Measurements from ENCODE around the gene ADO. TPM values are rescaled to one million over a fixed set of nuclear protein-coding genes. Genes with fewer than 3 reads are reported as not detected.

The ADO gene
- total RNA-seq, 4 donors from 2014 or later: 10.0 to 16.0 (median 13.8) TPM

DNA sequence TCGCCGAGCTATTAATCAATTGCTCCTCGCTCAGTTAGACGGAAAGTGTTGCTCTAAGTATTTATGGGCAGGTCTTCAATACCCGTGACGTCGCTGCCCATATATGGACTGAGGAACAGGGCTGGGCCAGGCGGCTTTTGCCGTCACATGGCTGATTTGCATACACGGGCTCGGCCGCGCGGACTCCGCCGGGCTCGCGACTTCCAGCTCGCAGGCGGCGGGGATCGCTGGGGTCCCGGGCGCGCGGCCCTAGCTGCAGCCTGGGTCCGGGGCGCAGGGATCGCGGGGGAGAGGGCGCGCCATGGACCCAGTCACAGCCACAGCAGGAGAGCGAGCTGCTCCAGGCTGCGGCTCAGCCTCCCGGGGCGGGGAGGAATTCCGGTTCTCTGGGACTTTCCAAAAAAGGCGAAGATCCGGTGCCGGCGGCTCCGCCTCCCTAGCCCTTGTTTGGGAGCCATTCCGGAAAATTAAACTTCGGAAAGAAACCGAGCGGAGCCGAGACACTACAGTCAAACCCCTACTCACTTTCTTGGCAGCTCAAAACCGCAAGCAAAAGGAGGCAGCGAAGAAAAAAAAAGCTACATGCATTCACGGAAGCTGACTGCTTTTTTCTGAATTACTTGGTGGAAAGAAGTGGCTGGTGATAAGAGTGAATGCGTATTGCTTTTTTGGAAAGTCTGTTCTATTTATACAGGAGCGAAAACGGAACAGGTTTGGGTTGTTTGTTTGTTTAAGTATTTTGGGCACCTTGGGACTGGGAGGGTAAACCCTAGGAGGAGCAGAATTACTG is 12.0 kb downstream of the ADO start, which contains the start of gene EGR2:
TSS of gene EGR2 (minus strand) at position 36 of the 790 bp plus-strand sequence. CDS start 337 bp downstream, outside the sequence.
- H3K4me3 ChIP-seq: peak within 1 kb of the TSS; percentile 62 to 95 (median 68)
- H3K27ac ChIP-seq: peak within 1 kb of the TSS; percentile 79 to 93 (median 84)
- no peaks in the 10 kb centered on the region for H3K36me3 ChIP-seq
- no peaks in the 10 kb centered on the region for H3K9me3 ChIP-seq
- WGBS, 2 donors: 0% methylated on average over 19 to 22 of the region's 53 CpGs
- intact Hi-C loops (cut with DNase I): loop anchor here (10.0 kb wide), 1 partner anchor 202 kb away; no protein-coding TSS in a partner anchor
- H3K4me1 ChIP-seq: peaks cover 21 to 46% (median 31%) of the 10 kb centered on the region in 3 donors
- DNase-seq: peak; percentile 83
- peaks cover 0 to 68% (median 8%) of the 10 kb centered on the region in 4 donors for H3K27me3 ChIP-seq
- TF ChIP-seq, protein P1, sequence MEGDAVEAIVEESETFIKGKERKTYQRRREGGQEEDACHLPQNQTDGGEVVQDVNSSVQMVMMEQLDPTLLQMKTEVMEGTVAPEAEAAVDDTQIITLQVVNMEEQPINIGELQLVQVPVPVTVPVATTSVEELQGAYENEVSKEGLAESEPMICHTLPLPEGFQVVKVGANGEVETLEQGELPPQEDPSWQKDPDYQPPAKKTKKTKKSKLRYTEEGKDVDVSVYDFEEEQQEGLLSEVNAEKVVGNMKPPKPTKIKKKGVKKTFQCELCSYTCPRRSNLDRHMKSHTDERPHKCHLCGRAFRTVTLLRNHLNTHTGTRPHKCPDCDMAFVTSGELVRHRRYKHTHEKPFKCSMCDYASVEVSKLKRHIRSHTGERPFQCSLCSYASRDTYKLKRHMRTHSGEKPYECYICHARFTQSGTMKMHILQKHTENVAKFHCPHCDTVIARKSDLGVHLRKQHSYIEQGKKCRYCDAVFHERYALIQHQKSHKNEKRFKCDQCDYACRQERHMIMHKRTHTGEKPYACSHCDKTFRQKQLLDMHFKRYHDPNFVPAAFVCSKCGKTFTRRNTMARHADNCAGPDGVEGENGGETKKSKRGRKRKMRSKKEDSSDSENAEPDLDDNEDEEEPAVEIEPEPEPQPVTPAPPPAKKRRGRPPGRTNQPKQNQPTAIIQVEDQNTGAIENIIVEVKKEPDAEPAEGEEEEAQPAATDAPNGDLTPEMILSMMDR (IDR thresholded peaks at IDR 0.05): peak in 1 of 6 experiments; percentile 14
- TF ChIP-seq POLR2A (IDR thresholded peaks at IDR 0.05): peak in 2 of 4 donors; percentile 1 to 27

GRCh38 chr10:62817121-62817765 is 12.7 kb downstream of the ADO start:
- Histone ChIP-seq H3K4me1 (peaks cover 21 to 46% (median 31%) of the 10 kb centered on the region in 3 donors), H3K27ac (peak overlapping the region; percentile 79 to 93 (median 84)), H3K9me3 (no peaks in the 10 kb centered on the region), H3K4me3 (peak overlapping the region; percentile 62 to 95 (median 68)), H3K27me3 (peaks cover 0 to 69% (median 8%) of the 10 kb centered on the region in 4 donors), H3K36me3 (no peaks in the 10 kb centered on the region)
- peak; percentile 6 for DNase-seq
- WGBS, 2 donors: 0 to 1% methylated on average over 14 to 37 of the region's 49 CpGs
- TF ChIP-seq POLR2A (IDR thresholded peaks at IDR 0.05): no peak
- TF ChIP-seq, protein P1 (IDR thresholded peaks at IDR 0.05): no peak
- intact Hi-C loops (cut with DNase I): loop anchor here (10.0 kb wide), 1 partner anchor 202 kb away; no protein-coding TSS in a partner anchor

GRCh38 chr10:62817766-62818425 is 13.4 kb downstream of the ADO start:
- Histone ChIP-seq H3K4me1 (peaks cover 21 to 46% (median 31%) of the 10 kb centered on the region in 3 donors), H3K27me3 (peaks cover 0 to 68% (median 8%) of the 10 kb centered on the region in 4 donors), H3K9me3 (no peaks in the 10 kb centered on the region), H3K36me3 (no peaks in the 10 kb centered on the region), H3K27ac (peak overlapping the region; percentile 79 to 93 (median 84)), H3K4me3 (peak overlapping the region; percentile 62 to 95 (median 68))
- DNase-seq: no peak
- intact Hi-C loops (cut with DNase I): loop anchor here (10.0 kb wide), 1 partner anchor 203 kb away; no protein-coding TSS in a partner anchor
- WGBS, 2 donors: 0 to 2% methylated on average over 7 to 10 of the region's 51 CpGs
- TF ChIP-seq, protein P1 (IDR thresholded peaks at IDR 0.05): peak; percentile 62 to 89 (median 81)
- no peak for TF ChIP-seq POLR2A (IDR thresholded peaks at IDR 0.05)

DNA sequence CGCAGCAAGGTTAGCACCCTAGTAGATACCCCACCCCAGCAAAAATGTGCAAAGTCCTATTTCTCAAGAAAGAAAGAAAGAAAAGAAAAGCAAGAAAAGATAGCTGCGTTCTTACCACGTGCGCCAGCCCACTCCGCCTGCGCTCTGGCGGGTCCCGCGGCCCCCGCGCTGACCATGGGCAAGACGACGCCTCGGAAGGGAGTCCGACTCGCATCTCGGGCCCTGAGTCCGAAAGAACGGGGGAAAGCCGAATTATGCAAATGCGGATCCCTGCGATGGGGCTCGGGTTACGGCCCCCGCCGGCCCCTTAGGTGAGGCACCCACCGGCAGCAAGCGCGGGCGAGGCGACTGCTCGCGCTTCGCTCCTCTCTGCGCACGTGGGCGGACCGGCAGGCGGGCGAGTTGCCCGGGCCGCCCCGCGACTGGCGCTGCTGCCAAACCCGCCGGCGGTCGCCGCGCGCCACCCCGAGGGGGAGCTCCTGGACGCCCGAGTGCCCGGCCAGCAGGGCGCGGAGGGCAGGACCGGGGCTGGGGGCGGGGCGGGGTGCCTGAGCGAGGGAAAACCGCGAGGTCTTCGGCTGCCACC is 14.0 kb downstream of the ADO start:
- WGBS, 2 donors: 7 to 8% methylated on average over 19 to 21 of the region's 65 CpGs
- DNase-seq: no peak

More for the DNA sequence above, 14.0 kb downstream of the ADO start:
- intact Hi-C loops (cut with DNase I): loop anchor here (10.0 kb wide), 1 partner anchor 204 kb away; no protein-coding TSS in a partner anchor
- no peak overlapping the region for H3K27ac ChIP-seq
- no peaks in the 10 kb centered on the region for H3K9me3 ChIP-seq
- peaks cover 21 to 46% (median 31%) of the 10 kb centered on the region in 3 donors for H3K4me1 ChIP-seq
- no peak for TF ChIP-seq POLR2A (IDR thresholded peaks at IDR 0.05)
- TF ChIP-seq, protein P1 (IDR thresholded peaks at IDR 0.05): no peak
- H3K27me3 ChIP-seq: peaks cover 0 to 67% (median 8%) of the 10 kb centered on the region in 4 donors
- H3K36me3 ChIP-seq: no peaks in the 10 kb centered on the region
- peak overlapping the region in 3 of 4 donors; percentile 62 to 95 (median 65) for H3K4me3 ChIP-seq
